Measurements from ENCODE around the gene CALML4.

DNA sequence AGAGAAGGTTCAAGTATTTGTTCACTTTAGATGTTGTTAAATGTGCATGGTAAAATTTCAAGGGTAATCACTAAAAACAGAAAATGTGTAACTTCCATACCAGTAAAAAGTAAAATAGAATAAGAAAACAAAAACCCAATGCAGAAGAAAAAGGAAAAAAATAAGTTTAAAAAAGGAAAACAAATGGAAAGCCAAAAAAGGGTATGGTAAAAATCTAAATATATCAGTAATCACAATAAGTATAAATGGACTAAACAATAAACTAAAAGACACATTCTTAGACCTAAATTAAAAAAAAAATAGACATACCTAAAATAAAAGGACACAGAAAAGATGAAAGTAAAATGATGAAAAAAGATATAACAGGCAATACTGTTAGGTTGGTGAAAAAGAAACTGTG, 33.9 kb upstream of the CALML4 start:
- TF ChIP-seq, protein P1, sequence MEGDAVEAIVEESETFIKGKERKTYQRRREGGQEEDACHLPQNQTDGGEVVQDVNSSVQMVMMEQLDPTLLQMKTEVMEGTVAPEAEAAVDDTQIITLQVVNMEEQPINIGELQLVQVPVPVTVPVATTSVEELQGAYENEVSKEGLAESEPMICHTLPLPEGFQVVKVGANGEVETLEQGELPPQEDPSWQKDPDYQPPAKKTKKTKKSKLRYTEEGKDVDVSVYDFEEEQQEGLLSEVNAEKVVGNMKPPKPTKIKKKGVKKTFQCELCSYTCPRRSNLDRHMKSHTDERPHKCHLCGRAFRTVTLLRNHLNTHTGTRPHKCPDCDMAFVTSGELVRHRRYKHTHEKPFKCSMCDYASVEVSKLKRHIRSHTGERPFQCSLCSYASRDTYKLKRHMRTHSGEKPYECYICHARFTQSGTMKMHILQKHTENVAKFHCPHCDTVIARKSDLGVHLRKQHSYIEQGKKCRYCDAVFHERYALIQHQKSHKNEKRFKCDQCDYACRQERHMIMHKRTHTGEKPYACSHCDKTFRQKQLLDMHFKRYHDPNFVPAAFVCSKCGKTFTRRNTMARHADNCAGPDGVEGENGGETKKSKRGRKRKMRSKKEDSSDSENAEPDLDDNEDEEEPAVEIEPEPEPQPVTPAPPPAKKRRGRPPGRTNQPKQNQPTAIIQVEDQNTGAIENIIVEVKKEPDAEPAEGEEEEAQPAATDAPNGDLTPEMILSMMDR (IDR thresholded peaks at IDR 0.05) = no peak
- TF ChIP-seq POLR2A (IDR thresholded peaks at IDR 0.05) (no peak), EP300 (IDR thresholded peaks at IDR 0.05) (no peak)
